ENCODE data around the gene ZNF423.

DNA sequence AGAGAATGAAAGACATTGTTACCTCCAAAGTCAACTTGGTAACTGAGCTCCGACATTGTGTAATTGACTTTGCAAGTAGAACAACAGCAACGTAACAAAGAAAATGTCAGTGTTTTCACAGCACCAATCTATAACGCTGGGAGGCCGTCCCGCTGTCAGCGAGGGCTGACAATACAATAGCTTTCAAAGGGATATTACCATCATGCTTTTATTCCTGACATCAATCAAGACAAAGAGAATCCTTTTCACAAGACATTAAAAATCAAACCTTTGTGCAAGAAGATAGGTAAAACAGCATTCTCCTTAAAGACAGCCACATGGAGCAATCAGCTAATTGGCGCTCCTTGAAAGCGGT, 6.2 kb downstream of the ZNF423 start:
- TF ChIP-seq EZH2phosphoT487 (IDR thresholded peaks at IDR 0.05; ENCODE audit: insufficient read depth, low read depth) = no peak
- no peak for TF ChIP-seq EZH2 (IDR thresholded peaks at IDR 0.05; ENCODE audit: insufficient read depth, poor library complexity, severe bottlenecking)

Measured in GM23248 (cell line).